HepG2 (cell line): ENCODE data around the gene HMG20B. TPM values are rescaled to one million over a fixed set of nuclear protein-coding genes. Genes with fewer than 3 reads are reported as not detected.

Source experiments
- HMGA1 ChIP-seq: sonication (generic); formaldehyde crosslinking; conservative IDR thresholded peaks from 2 replicates; pipeline ENCODE4 v1.4.0; 2020; ENCODE audit warnings: missing genetic modification reagents
- NFRKB ChIP-seq: fragments of 450-650 bp; IDR thresholded peaks from 2 replicates; pipeline ENCODE4 v1.6.1; 2017
- POLR2AphosphoS2 ChIP-seq: IDR thresholded peaks from 2 replicates; pipeline ENCODE4 v1.6.1; 2011; ENCODE audit warnings: low read depth, low read length, improper control_type of control experiment
- RAD21 ChIP-seq: fragments of 450-650 bp; formaldehyde crosslinking; IDR thresholded peaks from 2 replicates; pipeline ENCODE4 v1.5.0; 2020; ENCODE audit warnings: mild to moderate bottlenecking
- REPIN1 ChIP-seq: sonication (generic); formaldehyde crosslinking; IDR thresholded peaks from 2 replicates; pipeline ENCODE4 v1.8.0; 2022; ENCODE audit warnings: missing genetic modification reagents, low read depth, mild to moderate bottlenecking, borderline replicate concordance
- SOX5 ChIP-seq: IDR thresholded peaks from 2 replicates; pipeline ENCODE4 v1.6.1; 2016; ENCODE audit warnings: borderline replicate concordance
- ZFYVE20 ChIP-seq: sonication (generic); formaldehyde crosslinking; IDR thresholded peaks from 2 replicates; pipeline ENCODE4 v1.8.0; 2023; ENCODE audit warnings: low read depth, mild to moderate bottlenecking, moderate library complexity, missing genetic modification reagents, borderline replicate concordance
- ZNF121 ChIP-seq: sonication (generic); formaldehyde crosslinking; IDR thresholded peaks from 2 replicates; pipeline ENCODE4 v1.5.0; 2020; ENCODE audit warnings: mild to moderate bottlenecking, missing genetic modification reagents
- ZNF468 ChIP-seq: sonication (generic); formaldehyde crosslinking; IDR thresholded peaks from 2 replicates; pipeline ENCODE4 v1.8.0; 2022; ENCODE audit warnings: mild to moderate bottlenecking, moderate library complexity, missing genetic modification reagents
- ZNF567 ChIP-seq: sonication (generic); formaldehyde crosslinking; IDR thresholded peaks from 2 replicates; pipeline ENCODE4 v1.8.1; 2023; ENCODE audit warnings: mild to moderate bottlenecking, missing genetic modification reagents, borderline replicate concordance
- ZNF83 ChIP-seq: sonication (generic); formaldehyde crosslinking; IDR thresholded peaks from 2 replicates; pipeline ENCODE4 v1.4.0; 2020; ENCODE audit warnings: missing genetic modification reagents, mild to moderate bottlenecking, borderline replicate concordance
- polyA plus RNA-seq, 8 experiments: library from polyadenylated mRNA; depleted of rRNA in 3 of 8; stranded (reverse) in 7 of 8; unstranded in 1 of 8; fragments of >200 nt; fragmentation: Illumina TruSeq in 4 of 8; extraction: Trizol in 4 of 8; gene quantifications; 2 replicates each; pipeline versions ENCODE4 v1.2.1 to v1.2.3, GENCODE V29; 2011 to 2016; ENCODE audit warnings: low read depth in 4 of 8, missing spikeins in 1 of 8, mixed read lengths in 1 of 8; ENCODE audit not compliant: insufficient read depth in 1 of 8
- total RNA-seq, 5 experiments: library from RNA; depleted of rRNA; stranded (reverse); fragments of >200 nt; fragmentation: Illumina TruSeq; extraction: Trizol; gene quantifications; 2 replicates each; pipeline ENCODE4 v1.2.3, GENCODE V29; 2016; ENCODE audit warnings: low read depth in 1 of 5
- TF ChIP-seq, protein P1 (sequence below): sonication (generic); formaldehyde crosslinking; IDR thresholded peaks from 2 replicates; pipeline ENCODE4 v1.5.1; 2020; ENCODE audit warnings: mild to moderate bottlenecking, missing genetic modification reagents, borderline replicate concordance
- TF ChIP-seq, protein P2 (sequence below): sonication (generic); formaldehyde crosslinking; IDR thresholded peaks from 2 replicates; pipeline ENCODE4 v1.9.0; 2021; ENCODE audit warnings: missing genetic modification reagents, borderline replicate concordance
- TF ChIP-seq, protein P3 (sequence below): sonication (generic); formaldehyde crosslinking; IDR thresholded peaks from 2 replicates; pipeline ENCODE4 v1.4.0; 2020; ENCODE audit warnings: missing genetic modification reagents
- TF ChIP-seq, protein P4 (sequence below): sonication (generic); formaldehyde crosslinking; IDR thresholded peaks from 2 replicates; pipeline ENCODE4 v1.4.0; 2020; ENCODE audit warnings: mild to moderate bottlenecking, missing genetic modification reagents

HMG20B gene
- total and polyA plus RNA-seq, 2 of the 13 experiments (the other 11 are each of a cell fraction or from before 2014, with no cell fraction given), result 23.9 to 29.2 TPM

DNA sequence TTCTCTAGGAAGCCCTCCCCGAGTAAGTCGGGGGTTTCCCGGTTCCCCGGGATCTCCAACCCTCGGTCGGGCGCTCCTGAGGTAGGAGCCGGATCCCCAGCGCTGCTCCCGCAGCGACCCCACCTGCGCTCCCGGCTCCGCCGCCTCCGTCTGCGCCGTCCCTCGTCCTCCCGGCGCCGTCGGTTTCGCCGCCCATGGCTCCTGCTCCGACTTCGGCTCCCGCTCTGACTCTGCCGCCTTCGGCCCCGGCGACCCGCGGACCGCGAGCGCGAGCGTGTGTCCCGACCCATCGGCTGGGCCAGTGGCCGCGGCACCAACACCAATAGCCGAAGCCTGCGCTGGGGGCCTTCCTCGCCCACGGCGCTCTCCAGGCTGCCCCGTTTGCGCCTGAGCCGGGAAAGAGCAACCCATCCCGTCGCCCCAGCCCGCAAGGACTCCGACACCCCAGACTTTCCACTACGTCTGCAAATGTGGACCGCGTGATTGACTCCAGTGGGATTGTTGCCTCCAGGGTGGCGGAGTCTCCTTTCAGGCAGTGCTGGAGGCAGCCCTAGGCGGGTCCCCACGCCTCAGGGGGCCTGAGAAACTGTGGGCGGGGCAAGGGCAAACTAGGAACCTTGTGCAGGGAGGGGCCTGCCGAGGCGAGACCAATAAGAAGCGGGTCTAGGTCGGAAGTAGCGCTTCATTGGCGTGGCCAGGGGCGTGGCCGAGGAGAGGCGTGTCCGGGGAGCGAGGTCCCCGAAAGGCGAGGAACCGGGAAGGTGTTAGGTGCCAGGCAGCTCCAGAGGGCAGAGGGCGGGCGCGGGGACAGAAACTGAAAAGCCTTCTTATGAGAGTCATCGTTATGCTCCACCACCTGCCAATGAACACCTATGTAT, 54.0 kb downstream of the HMG20B start, which contains the start of gene CACTIN (continued):
- TF ChIP-seq, protein P1, sequence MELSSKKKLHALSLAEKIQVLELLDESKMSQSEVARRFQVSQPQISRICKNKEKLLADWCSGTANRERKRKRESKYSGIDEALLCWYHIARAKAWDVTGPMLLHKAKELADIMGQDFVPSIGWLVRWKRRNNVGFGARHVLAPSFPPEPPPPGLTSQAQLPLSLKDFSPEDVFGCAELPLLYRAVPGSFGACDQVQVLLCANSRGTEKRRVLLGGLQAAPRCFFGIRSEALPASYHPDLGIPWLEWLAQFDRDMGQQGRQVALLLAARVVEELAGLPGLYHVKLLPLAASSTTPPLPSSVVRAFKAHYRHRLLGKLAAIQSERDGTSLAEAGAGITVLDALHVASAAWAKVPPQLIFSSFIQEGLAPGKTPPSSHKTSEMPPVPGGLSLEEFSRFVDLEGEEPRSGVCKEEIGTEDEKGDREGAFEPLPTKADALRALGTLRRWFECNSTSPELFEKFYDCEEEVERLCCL (CRISPR knock-in tag), result no peak
- TF ChIP-seq NFRKB (no peak), HMGA1 (CRISPR knock-in tag) (no peak), RAD21 (no peak; the same call in 1 of the 2 replicates), SOX5 (CRISPR knock-in tag) (peak; percentile 45), ZNF567 (CRISPR knock-in tag) (no peak), ZNF83 (CRISPR knock-in tag) (no peak), REPIN1 (CRISPR knock-in tag) (peak; percentile 81), ZNF468 (CRISPR knock-in tag) (no peak), POLR2AphosphoS2 (no peak), ZFYVE20 (0 out of 2 replicates have a peak, but pooled peaks have one; percentile 47), ZNF121 (CRISPR knock-in tag) (no peak)
- TF ChIP-seq, protein P2, sequence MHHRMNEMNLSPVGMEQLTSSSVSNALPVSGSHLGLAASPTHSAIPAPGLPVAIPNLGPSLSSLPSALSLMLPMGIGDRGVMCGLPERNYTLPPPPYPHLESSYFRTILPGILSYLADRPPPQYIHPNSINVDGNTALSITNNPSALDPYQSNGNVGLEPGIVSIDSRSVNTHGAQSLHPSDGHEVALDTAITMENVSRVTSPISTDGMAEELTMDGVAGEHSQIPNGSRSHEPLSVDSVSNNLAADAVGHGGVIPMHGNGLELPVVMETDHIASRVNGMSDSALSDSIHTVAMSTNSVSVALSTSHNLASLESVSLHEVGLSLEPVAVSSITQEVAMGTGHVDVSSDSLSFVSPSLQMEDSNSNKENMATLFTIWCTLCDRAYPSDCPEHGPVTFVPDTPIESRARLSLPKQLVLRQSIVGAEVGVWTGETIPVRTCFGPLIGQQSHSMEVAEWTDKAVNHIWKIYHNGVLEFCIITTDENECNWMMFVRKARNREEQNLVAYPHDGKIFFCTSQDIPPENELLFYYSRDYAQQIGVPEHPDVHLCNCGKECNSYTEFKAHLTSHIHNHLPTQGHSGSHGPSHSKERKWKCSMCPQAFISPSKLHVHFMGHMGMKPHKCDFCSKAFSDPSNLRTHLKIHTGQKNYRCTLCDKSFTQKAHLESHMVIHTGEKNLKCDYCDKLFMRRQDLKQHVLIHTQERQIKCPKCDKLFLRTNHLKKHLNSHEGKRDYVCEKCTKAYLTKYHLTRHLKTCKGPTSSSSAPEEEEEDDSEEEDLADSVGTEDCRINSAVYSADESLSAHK, result peak; percentile 43; the same call in 1 of the 2 replicates
- TF ChIP-seq, protein P3, sequence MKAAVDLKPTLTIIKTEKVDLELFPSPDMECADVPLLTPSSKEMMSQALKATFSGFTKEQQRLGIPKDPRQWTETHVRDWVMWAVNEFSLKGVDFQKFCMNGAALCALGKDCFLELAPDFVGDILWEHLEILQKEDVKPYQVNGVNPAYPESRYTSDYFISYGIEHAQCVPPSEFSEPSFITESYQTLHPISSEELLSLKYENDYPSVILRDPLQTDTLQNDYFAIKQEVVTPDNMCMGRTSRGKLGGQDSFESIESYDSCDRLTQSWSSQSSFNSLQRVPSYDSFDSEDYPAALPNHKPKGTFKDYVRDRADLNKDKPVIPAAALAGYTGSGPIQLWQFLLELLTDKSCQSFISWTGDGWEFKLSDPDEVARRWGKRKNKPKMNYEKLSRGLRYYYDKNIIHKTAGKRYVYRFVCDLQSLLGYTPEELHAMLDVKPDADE (CRISPR knock-in tag), result no peak
- TF ChIP-seq, protein P4, sequence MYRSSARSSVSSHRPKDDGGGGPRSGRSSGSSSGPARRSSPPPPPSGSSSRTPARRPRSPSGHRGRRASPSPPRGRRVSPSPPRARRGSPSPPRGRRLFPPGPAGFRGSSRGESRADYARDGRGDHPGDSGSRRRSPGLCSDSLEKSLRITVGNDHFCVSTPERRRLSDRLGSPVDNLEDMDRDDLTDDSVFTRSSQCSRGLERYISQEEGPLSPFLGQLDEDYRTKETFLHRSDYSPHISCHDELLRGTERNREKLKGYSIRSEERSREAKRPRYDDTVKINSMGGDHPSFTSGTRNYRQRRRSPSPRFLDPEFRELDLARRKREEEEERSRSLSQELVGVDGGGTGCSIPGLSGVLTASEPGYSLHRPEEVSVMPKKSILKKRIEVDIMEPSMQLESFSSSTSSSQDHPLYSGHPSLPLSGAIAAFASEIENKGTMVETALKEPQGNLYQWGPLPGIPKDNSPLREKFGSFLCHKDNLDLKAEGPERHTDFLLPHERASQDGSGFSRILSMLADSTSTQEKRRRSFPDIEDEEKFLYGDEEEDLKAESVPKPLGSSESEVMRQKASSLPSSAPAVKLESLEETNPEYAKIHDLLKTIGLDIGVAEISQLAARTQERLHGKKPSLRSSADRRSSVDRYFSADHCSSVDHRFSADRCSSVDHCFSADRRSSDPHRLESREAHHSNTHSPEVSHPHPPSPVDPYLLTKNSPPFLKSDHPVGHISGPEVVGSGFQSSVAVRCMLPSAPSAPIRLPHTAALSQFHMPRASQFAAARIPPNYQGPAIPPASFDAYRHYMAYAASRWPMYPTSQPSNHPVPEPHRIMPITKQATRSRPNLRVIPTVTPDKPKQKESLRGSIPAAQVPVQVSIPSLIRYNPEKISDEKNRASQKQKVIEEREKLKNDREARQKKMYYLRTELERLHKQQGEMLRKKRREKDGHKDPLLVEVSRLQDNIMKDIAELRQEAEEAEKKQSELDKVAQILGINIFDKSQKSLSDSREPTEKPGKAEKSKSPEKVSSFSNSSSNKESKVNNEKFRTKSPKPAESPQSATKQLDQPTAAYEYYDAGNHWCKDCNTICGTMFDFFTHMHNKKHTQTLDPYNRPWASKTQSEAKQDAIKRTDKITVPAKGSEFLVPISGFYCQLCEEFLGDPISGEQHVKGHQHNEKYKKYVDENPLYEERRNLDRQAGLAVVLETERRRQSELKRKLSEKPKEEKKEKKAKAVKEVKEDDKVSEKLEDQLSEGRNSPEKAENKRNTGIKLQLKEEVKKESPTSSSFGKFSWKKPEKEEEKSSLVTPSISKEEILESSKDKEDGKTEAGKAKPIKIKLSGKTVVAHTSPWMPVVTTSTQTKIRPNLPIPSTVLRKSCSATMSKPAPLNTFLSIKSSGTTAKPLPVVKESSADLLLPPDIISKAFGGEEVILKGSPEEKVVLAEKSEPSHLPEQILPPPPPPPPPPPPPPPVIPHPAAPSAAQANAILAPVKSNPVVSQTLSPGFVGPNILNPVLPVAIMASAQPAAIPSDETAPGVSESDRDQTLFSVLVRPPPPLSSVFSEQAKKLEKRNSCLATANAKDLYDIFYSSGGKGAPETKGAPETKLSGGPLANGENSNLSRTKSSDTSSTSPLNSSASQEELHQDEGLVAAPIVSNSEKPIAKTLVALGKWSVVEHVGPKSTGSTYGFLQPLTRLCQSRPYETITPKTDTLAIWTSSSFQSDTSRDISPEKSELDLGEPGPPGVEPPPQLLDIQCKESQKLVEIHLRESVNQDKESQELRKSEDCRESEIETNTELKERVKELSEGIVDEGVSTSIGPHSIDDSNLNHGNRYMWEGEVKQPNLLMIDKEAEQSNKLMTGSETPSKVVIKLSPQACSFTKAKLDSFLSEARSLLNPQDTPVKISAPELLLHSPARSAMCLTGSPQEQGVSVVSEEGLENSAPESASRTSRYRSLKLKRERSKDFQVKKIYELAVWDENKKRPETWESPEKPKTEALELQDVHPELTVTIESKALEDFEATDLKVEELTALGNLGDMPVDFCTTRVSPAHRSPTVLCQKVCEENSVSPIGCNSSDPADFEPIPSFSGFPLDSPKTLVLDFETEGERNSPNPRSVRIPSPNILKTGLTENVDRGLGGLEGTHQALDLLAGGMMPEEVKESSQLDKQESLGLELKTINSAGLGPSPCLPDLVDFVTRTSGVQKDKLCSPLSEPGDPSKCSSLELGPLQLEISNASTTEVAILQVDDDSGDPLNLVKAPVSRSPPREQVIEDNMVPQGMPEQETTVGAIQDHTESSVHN, result no peak
